A549 (cell line): ENCODE results near the gene OTUD3. TPM values are rescaled to one million over a fixed set of nuclear protein-coding genes. Genes with fewer than 3 reads are reported as not detected.

Experiments
- ATAC-seq, 2 experiments: fragments of 200-7000 bp in 1 of 2; fragments of >200 bp in 1 of 2; cut with Nextera tagmentation in 1 of 2; cut with Tn5 transposase in 1 of 2; 3 replicates each; pipeline versions ENCODE4 v1.8.0 to v1.9.1; 2018 to 2020; ENCODE audit warnings: mild to moderate bottlenecking in 1 of 2, moderate library complexity in 1 of 2
- CTCF ChIA-PET: fragments of 300-600 bp; sonication (Branson Sonifier 250); formaldehyde crosslinking; extraction: SDS; loops from one replicate; lab custom pipeline; 2021; ENCODE audit warnings: antibody characterized with exemption, inconsistent platforms; lab: Yijun Ruan, JAX
- POLR2A ChIA-PET: fragments of 350-600 bp; formaldehyde crosslinking; extraction: SDS; loops from one replicate; lab custom pipeline; 2021; ENCODE audit warnings: antibody characterized with exemption, inconsistent platforms; lab: Yijun Ruan, JAX
- DNase-seq, 2 experiments: peaks; one replicate each; pipeline versions ENCODE4 v3.0.0 to v3.0.0-alpha.2; 2011 to 2016; ENCODE audit warnings: low read depth in 1 of 2, low spot score in 1 of 2
- FAIRE-seq: peaks from 2 replicates; lab custom pipeline; 2011; peaks lifted over from hg19 to GRCh38; lab: Jason Lieb, UNC
- H3K27ac ChIP-seq, 2 experiments: fragments of >200 bp; sonication (Bioruptor Twin); formaldehyde crosslinking; 3 replicates each; pipeline ENCODE4 v1.5.1; 2016 to 2017
- H3K4me1 ChIP-seq: fragments of >200 bp; sonication (Bioruptor Twin); formaldehyde crosslinking; 3 replicates; pipeline ENCODE4 v1.6.1; 2016
- H3K4me2 ChIP-seq: fragments of >200 bp; sonication (Bioruptor Twin); formaldehyde crosslinking; 3 replicates; pipeline ENCODE4 v1.6.1; 2016
- H3K4me3 ChIP-seq: fragments of >200 bp; sonication (Bioruptor Twin); formaldehyde crosslinking; 3 replicates; pipeline ENCODE4 v1.5.1; 2016
- H3K9me3 ChIP-seq: fragments of >200 bp; sonication (Bioruptor Twin); formaldehyde crosslinking; 3 replicates; pipeline ENCODE4 v1.6.1; 2016
- CBX2 ChIP-seq: fragments of 200-600 bp; sonication (generic); IDR thresholded peaks from 2 replicates; pipeline ENCODE4 v1.6.1; 2016; ENCODE audit warnings: low read depth, mild to moderate bottlenecking, borderline replicate concordance
- CBX8 ChIP-seq: fragments of 200-600 bp; sonication (generic); IDR thresholded peaks from 2 replicates; pipeline ENCODE4 v1.6.1; 2016
- CHD2 ChIP-seq: fragments of 150-350 bp; IDR thresholded peaks from 2 replicates; pipeline ENCODE4 v1.6.1; 2014; ENCODE audit warnings: low read length; ENCODE audit not compliant: partially characterized antibody
- EHF ChIP-seq: fragments of 250-450 bp; sonication (Bioruptor Pico); IDR thresholded peaks from 2 replicates; pipeline ENCODE4 v1.5.0; 2020; ENCODE audit warnings: mild to moderate bottlenecking
- EHMT2 ChIP-seq: fragments of 200-600 bp; sonication (generic); IDR thresholded peaks from 2 replicates; pipeline ENCODE4 v1.6.1; 2016; ENCODE audit warnings: antibody characterized with exemption, low read depth, mild to moderate bottlenecking, moderate library complexity
- ESRRA ChIP-seq: fragments of 150-350 bp; IDR thresholded peaks from 2 replicates; pipeline ENCODE4 v1.6.1; 2014; ENCODE audit warnings: mild to moderate bottlenecking, low read length, borderline replicate concordance
- FOSL2 ChIP-seq, 2 experiments: fragments of 450-650 bp in 1 of 2; fragments of >200 bp in 1 of 2; sonication (Bioruptor Twin) in 1 of 2; formaldehyde crosslinking; IDR thresholded peaks; 2 replicates each; pipeline versions ENCODE4 v1.5.0 to v1.6.1; 2016 to 2020; ENCODE audit warnings: mild to moderate bottlenecking in 1 of 2, moderate library complexity in 1 of 2
- GATA3 ChIP-seq: IDR thresholded peaks from 2 replicates; pipeline ENCODE4 v1.6.1; 2012; ENCODE audit warnings: borderline replicate concordance
- HDAC2 ChIP-seq: fragments of 200-600 bp; sonication (generic); IDR thresholded peaks from 2 replicates; pipeline ENCODE4 v1.6.1; 2016
- KDM5A ChIP-seq: fragments of 200-600 bp; sonication (generic); IDR thresholded peaks from 2 replicates; pipeline ENCODE4 v1.6.1; 2016; ENCODE audit warnings: antibody characterized with exemption, mild to moderate bottlenecking
- NPAS2 ChIP-seq: fragments of 250-450 bp; sonication (Bioruptor Pico); IDR thresholded peaks from 2 replicates; pipeline ENCODE4 v1.8.0; 2022; ENCODE audit warnings: mild to moderate bottlenecking, moderate library complexity, borderline replicate concordance
- NR3C1 ChIP-seq: fragments of >200 bp; sonication (Bioruptor Twin); formaldehyde crosslinking; IDR thresholded peaks from 3 replicates; pipeline ENCODE4 v1.6.1; 2017
- PHF8 ChIP-seq: fragments of 200-600 bp; sonication (generic); IDR thresholded peaks from 2 replicates; pipeline ENCODE4 v1.6.1; 2016; ENCODE audit warnings: low read depth, mild to moderate bottlenecking, antibody characterized with exemption, moderate library complexity, borderline replicate concordance
- POLR2A ChIP-seq: IDR thresholded peaks from 2 replicates; pipeline ENCODE4 v1.6.1; 2012; ENCODE audit warnings: mild to moderate bottlenecking, low read length
- RAD21 ChIP-seq, 2 experiments: fragments of >200 bp in 1 of 2; sonication (Bioruptor Twin) in 1 of 2; formaldehyde crosslinking in 1 of 2; IDR thresholded peaks in 1 of 2; conservative IDR thresholded peaks in 1 of 2; 2 replicates in 1 of 2; 3 replicates in 1 of 2; pipeline ENCODE4 v1.6.1; 2012 to 2018; ENCODE audit warnings: inconsistent platforms in 1 of 2
- RARB ChIP-seq: fragments of 250-450 bp; sonication (Bioruptor Pico); IDR thresholded peaks from 2 replicates; pipeline ENCODE4 v1.8.0; 2021; ENCODE audit warnings: mild to moderate bottlenecking, moderate library complexity
- RCOR1 ChIP-seq: fragments of 150-350 bp; IDR thresholded peaks from 2 replicates; pipeline ENCODE4 v1.6.1; 2014; ENCODE audit warnings: antibody characterized with exemption, low read length, low read depth
- RNF2 ChIP-seq: fragments of 200-600 bp; sonication (generic); IDR thresholded peaks from 2 replicates; pipeline ENCODE4 v1.6.1; 2016; ENCODE audit warnings: low read depth, mild to moderate bottlenecking, antibody characterized with exemption, moderate library complexity, borderline replicate concordance
- SREBF2 ChIP-seq: fragments of 450-650 bp; IDR thresholded peaks from 2 replicates; pipeline ENCODE4 v1.6.1; 2014; ENCODE audit warnings: mild to moderate bottlenecking, moderate library complexity
- TP53 ChIP-seq: fragments of 250-450 bp; sonication (Bioruptor Pico); IDR thresholded peaks from 2 replicates; pipeline ENCODE4 v1.5.0; 2021; ENCODE audit warnings: mild to moderate bottlenecking, moderate library complexity
- ZFP36 ChIP-seq: fragments of 450-650 bp; IDR thresholded peaks from 2 replicates; pipeline ENCODE4 v1.6.1; 2014; ENCODE audit warnings: borderline replicate concordance; ENCODE audit not compliant: partially characterized antibody
- WGBS: methylation state at CpG from one replicate; pipeline ENCODE4 v1.1.6; 2017; ENCODE audit errors: missing lambda C conversion rate; 5-methylcytosine and 5-hydroxymethylcytosine counted together
- polyA plus RNA-seq, 4 experiments: library from polyadenylated mRNA; depleted of rRNA in 3 of 4; stranded (reverse); fragments of >200 nt; fragmentation: RNase III in 1 of 4; extraction: RNeasy Plus Mini Kit Qiagen cat#74134 plus additional on column Dnase treatment in 1 of 4; gene quantifications; 2 replicates in 3 of 4; 3 replicates in 1 of 4; pipeline ENCODE4 v1.2.3, GENCODE V29; 2011 to 2017
- TF ChIP-seq, protein P1 (sequence below): IDR thresholded peaks from 2 replicates; pipeline ENCODE4 v1.6.1; 2012; ENCODE audit warnings: low read depth, borderline replicate concordance
- TF ChIP-seq, protein P2 (sequence below): fragments of 450-650 bp; IDR thresholded peaks from 2 replicates; pipeline ENCODE4 v1.6.1; 2014; ENCODE audit warnings: antibody characterized with exemption
- TF ChIP-seq, protein P3 (sequence below): IDR thresholded peaks from 2 replicates; pipeline ENCODE4 v1.6.1; 2012
- TF ChIP-seq, protein P4 (sequence below): fragments of 250-450 bp; sonication (Bioruptor Pico); IDR thresholded peaks from 2 replicates; pipeline ENCODE4 v1.5.0; 2020; ENCODE audit warnings: low read depth, mild to moderate bottlenecking, moderate library complexity
- TF ChIP-seq, protein P5 (sequence below): fragments of 150-350 bp; IDR thresholded peaks from 2 replicates; pipeline ENCODE4 v1.6.1; 2014; ENCODE audit warnings: low read depth, mild to moderate bottlenecking, low read length
- TF ChIP-seq, protein P6 (sequence below): fragments of >200 bp; sonication (Bioruptor Twin); formaldehyde crosslinking; IDR thresholded peaks from 2 replicates; pipeline ENCODE4 v1.6.1; 2016

The OTUD3 gene
- polyA plus RNA-seq, 2 of the 4 experiments (the other 2 are of a cell fraction) = 3.5 to 4.9 TPM

DNA sequence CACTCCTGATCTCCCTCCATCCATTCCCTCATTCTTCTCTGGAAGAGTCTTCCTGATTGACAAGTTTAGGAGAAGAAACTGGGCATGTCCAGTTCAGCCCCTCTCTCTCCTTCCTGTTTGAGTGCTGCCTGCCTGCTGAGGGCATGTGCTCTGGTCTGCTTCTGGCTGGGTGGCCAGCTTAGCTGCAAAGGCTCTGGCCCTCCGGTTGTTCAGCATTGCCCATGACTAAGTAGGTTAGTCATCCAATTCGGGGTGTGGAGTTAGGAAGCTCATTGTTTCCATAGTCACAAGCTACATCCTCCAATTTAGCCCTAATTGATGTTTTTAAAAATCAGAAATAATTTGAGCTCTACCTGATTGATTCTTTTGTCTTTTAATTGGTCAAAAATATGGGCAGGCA, 66.8 kb downstream of the OTUD3 start:
- CTCF ChIA-PET = interaction anchor here (1.7 kb wide), 1 partner anchor 545 kb away, joined by 5 read pairs; no protein-coding TSS in a partner anchor
- no peak overlapping the region for H3K4me2 ChIP-seq
- 13% methylated on average over 2 of the region's 2 CpGs for WGBS
- ATAC-seq (peak; percentile 73 to 80; a peak in 5 of 6 replicates), FAIRE-seq (no peak), DNase-seq (peak; percentile 8 to 41)
- H3K4me3 ChIP-seq = no peak overlapping the region
- H3K9me3 ChIP-seq = 0 out of 3 replicates have a peak, but pooled peaks cover 5% of the 10 kb centered on the region
- no peaks in the 10 kb centered on the region for H3K4me1 ChIP-seq
- TF ChIP-seq PHF8 = no peak
- no peak for TF ChIP-seq EHMT2
- TF ChIP-seq CHD2 = no peak
- TF ChIP-seq ZFP36 = no peak
- TF ChIP-seq GATA3 = no peak
- TF ChIP-seq, protein P1, sequence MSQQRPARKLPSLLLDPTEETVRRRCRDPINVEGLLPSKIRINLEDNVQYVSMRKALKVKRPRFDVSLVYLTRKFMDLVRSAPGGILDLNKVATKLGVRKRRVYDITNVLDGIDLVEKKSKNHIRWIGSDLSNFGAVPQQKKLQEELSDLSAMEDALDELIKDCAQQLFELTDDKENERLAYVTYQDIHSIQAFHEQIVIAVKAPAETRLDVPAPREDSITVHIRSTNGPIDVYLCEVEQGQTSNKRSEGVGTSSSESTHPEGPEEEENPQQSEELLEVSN = no peak
- TF ChIP-seq, protein P2, sequence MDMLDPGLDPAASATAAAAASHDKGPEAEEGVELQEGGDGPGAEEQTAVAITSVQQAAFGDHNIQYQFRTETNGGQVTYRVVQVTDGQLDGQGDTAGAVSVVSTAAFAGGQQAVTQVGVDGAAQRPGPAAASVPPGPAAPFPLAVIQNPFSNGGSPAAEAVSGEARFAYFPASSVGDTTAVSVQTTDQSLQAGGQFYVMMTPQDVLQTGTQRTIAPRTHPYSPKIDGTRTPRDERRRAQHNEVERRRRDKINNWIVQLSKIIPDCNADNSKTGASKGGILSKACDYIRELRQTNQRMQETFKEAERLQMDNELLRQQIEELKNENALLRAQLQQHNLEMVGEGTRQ = no peak
- TF ChIP-seq, protein P3, sequence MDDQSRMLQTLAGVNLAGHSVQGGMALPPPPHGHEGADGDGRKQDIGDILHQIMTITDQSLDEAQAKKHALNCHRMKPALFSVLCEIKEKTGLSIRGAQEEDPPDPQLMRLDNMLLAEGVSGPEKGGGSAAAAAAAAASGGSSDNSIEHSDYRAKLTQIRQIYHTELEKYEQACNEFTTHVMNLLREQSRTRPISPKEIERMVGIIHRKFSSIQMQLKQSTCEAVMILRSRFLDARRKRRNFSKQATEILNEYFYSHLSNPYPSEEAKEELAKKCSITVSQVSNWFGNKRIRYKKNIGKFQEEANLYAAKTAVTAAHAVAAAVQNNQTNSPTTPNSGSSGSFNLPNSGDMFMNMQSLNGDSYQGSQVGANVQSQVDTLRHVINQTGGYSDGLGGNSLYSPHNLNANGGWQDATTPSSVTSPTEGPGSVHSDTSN = no peak
- TF ChIP-seq NR3C1 = no peak
- no peak for TF ChIP-seq SREBF2
- TF ChIP-seq CBX2 = no peak
- no peak for TF ChIP-seq ESRRA
- TF ChIP-seq FOSL2 (IDR thresholded peaks at IDR 0.05) = no peak
- TF ChIP-seq FOSL2 (CRISPR knock-in tag; IDR thresholded peaks at IDR 0.05) = no peak
- TF ChIP-seq RAD21 (conservative IDR thresholded peaks at IDR 0.05 in 1 of 2, IDR thresholded peaks at IDR 0.05 in 1 of 2) = no peak
- TF ChIP-seq, protein P4, sequence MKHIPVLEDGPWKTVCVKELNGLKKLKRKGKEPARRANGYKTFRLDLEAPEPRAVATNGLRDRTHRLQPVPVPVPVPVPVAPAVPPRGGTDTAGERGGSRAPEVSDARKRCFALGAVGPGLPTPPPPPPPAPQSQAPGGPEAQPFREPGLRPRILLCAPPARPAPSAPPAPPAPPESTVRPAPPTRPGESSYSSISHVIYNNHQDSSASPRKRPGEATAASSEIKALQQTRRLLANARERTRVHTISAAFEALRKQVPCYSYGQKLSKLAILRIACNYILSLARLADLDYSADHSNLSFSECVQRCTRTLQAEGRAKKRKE (CRISPR knock-in tag) = no peak
- no peak for TF ChIP-seq RARB (CRISPR knock-in tag)
- TF ChIP-seq RNF2 = no peak
- TF ChIP-seq KDM5A = no peak
- TF ChIP-seq, protein P5, sequence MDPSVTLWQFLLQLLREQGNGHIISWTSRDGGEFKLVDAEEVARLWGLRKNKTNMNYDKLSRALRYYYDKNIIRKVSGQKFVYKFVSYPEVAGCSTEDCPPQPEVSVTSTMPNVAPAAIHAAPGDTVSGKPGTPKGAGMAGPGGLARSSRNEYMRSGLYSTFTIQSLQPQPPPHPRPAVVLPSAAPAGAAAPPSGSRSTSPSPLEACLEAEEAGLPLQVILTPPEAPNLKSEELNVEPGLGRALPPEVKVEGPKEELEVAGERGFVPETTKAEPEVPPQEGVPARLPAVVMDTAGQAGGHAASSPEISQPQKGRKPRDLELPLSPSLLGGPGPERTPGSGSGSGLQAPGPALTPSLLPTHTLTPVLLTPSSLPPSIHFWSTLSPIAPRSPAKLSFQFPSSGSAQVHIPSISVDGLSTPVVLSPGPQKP = no peak
- no peak overlapping the region for H3K27ac ChIP-seq
- POLR2A ChIA-PET = no interaction called here

DNA sequence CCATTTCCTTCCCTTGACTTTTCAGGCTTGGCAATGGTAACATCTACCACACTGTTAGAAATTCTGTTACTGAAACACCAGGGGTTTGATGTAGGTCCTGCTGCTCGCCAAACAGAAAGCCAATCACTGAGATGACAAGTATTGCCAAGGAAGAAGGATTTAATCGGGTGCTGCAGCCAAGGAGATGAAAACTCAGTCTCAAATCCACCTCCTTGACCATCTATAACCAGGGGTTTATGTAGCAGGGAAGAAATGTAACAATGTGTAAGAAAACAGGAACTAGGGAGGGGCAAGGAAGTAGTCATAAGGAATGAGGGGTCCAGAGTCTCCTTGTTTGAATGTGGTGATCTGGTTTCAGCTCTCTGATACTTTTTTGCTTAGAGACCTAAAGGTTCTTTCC, 71.9 kb downstream of the OTUD3 start:
- no peak for ATAC-seq
- no peak for FAIRE-seq
- WGBS = 10% methylated on average over 2 of the region's 2 CpGs
- no peak overlapping the region for H3K27ac ChIP-seq
- no peak overlapping the region for H3K4me3 ChIP-seq
- no peaks in the 10 kb centered on the region for H3K4me1 ChIP-seq
- no peak overlapping the region for H3K4me2 ChIP-seq
- DNase-seq = no peak
- TF ChIP-seq RCOR1 (no peak), PHF8 (no peak), RARB (CRISPR knock-in tag) (no peak), POLR2A (no peak), FOSL2 (IDR thresholded peaks at IDR 0.05) (no peak), FOSL2 (CRISPR knock-in tag; IDR thresholded peaks at IDR 0.05) (no peak), CBX8 (no peak), NPAS2 (CRISPR knock-in tag) (no peak), TP53 (no peak), CHD2 (no peak), HDAC2 (no peak), EHF (CRISPR knock-in tag) (no peak)
- TF ChIP-seq, protein P6, sequence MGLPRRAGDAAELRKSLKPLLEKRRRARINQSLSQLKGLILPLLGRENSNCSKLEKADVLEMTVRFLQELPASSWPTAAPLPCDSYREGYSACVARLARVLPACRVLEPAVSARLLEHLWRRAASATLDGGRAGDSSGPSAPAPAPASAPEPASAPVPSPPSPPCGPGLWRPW = no peak
- TF ChIP-seq, protein P5 = no peak
- CTCF ChIA-PET = no interaction called here
- POLR2A ChIA-PET = no interaction called here
- 0 out of 3 replicates have a peak, but pooled peaks cover 5% of the 10 kb centered on the region for H3K9me3 ChIP-seq
